ENCODE measurements around the gene SPTBN1. TPM values are rescaled to one million over a fixed set of nuclear protein-coding genes. Genes with fewer than 3 reads are reported as not detected.
A peak's percentile ranks its signal among the peaks of the same experiment; 100 is the strongest.

The SPTBN1 gene
- total RNA-seq, 2 experiments from 2014 or later, result 87.0 to 88.3 TPM

DNA sequence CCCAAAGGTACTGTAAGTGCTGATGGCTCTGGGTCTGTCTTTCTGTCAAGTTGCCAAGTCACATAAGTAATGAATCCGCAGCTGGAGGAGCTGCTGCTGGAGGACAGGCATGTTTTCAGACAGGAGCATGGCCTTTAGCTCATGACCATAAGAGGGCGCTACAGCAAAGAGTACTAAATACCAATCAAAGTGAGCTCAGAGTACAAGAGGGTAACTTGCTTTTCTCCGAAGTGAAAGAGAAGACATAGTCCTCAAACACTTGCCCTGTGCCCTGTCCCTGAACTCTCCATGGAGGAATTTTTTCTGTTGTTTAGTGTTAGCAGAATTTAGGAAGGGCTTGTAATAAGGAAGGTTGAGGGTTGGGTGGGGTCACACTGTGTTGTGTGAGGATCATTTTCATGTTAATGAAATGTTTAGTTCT lies 209.3 kb downstream of the SPTBN1 start:
- H3K9me3 Mint-ChIP-seq, result no peaks in the 10 kb centered on the region
- H3K27ac Mint-ChIP-seq, result peak overlapping the region; percentile 34
- H3K27me3 Mint-ChIP-seq, result no peaks in the 10 kb centered on the region
- peaks cover 19% of the 10 kb centered on the region for H3K36me3 Mint-ChIP-seq
- peak; percentile 34 for DNase-seq
- peaks cover 8% of the 10 kb centered on the region for H3K4me1 Mint-ChIP-seq
- no peak overlapping the region for H3K4me3 Mint-ChIP-seq

- H3K4me3 Mint-ChIP-seq, result no peak overlapping the region
- H3K27ac Mint-ChIP-seq, result peak overlapping the region; percentile 57
- H3K9me3 Mint-ChIP-seq, result no peaks in the 10 kb centered on the region
- DNase-seq, result no peak
- H3K4me1 Mint-ChIP-seq, result peaks cover 8% of the 10 kb centered on the region
- H3K27me3 Mint-ChIP-seq, result no peaks in the 10 kb centered on the region
- peaks cover 17% of the 10 kb centered on the region for H3K36me3 Mint-ChIP-seq
Measured at GRCh38 chr2:54666131-54666633, 210.1 kb downstream of the SPTBN1 start.

DNA sequence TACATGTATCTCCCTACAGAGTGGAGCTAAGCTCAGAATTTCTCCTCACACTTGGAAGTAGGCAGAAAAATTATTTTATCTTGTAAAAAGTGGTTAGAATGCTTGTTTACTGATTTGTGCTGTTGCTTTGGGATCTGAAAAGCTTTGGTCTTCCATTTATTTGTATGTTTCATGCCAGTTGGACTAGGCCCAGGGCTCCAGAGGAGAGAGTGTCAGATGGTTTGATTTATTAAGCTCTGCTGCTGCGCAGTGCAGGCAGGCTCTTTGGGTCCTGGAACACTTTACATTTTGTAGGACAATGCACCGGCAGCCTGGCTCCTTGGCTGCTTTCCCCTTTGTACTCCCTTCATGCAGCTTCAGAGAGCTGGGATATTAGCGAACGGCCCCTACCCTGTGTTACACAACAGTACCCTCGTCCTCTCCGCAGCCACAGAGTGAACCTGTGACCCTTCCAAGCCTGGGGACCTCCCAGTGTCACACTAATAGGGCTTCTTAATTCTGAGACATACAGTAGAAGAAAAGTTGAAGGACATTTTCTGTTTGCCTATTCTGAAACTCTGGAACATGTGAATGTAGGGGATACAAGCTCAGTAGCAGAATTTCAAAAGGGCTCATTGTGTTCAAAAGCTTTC lies 210.6 kb downstream of the SPTBN1 start:
- Mint-ChIP-seq H3K4me3 (no peak overlapping the region), H3K4me1 (peaks cover 8% of the 10 kb centered on the region), H3K27ac (peak overlapping the region; percentile 57), H3K27me3 (no peaks in the 10 kb centered on the region), H3K9me3 (no peaks in the 10 kb centered on the region), H3K36me3 (peaks cover 17% of the 10 kb centered on the region)
- DNase-seq, result no peak

DNA sequence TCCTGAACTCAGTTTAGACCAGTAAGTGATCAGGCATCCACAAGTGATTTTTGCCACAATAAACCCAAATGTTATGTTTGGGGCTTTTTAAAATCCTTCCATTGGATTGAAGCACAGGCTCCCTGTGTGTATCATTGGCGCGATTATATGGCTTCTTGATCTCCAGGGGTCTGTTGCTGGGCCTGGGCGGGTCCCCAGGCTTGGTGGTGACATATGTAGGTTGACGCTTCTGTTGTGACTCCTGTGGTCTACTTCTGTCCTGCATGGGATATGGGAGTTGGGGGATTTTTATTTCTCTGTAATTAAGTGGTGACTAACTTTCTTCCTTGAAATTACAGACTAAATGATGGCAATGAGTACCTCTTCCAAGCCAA lies 211.1 kb downstream of the SPTBN1 start:
- no peaks in the 10 kb centered on the region for H3K27me3 Mint-ChIP-seq
- no peak overlapping the region for H3K4me3 Mint-ChIP-seq
- H3K36me3 Mint-ChIP-seq, result peaks cover 17% of the 10 kb centered on the region
- DNase-seq, result no peak
- peaks cover 8% of the 10 kb centered on the region for H3K4me1 Mint-ChIP-seq
- H3K27ac Mint-ChIP-seq, result no peak overlapping the region
- H3K9me3 Mint-ChIP-seq, result no peaks in the 10 kb centered on the region

DNA sequence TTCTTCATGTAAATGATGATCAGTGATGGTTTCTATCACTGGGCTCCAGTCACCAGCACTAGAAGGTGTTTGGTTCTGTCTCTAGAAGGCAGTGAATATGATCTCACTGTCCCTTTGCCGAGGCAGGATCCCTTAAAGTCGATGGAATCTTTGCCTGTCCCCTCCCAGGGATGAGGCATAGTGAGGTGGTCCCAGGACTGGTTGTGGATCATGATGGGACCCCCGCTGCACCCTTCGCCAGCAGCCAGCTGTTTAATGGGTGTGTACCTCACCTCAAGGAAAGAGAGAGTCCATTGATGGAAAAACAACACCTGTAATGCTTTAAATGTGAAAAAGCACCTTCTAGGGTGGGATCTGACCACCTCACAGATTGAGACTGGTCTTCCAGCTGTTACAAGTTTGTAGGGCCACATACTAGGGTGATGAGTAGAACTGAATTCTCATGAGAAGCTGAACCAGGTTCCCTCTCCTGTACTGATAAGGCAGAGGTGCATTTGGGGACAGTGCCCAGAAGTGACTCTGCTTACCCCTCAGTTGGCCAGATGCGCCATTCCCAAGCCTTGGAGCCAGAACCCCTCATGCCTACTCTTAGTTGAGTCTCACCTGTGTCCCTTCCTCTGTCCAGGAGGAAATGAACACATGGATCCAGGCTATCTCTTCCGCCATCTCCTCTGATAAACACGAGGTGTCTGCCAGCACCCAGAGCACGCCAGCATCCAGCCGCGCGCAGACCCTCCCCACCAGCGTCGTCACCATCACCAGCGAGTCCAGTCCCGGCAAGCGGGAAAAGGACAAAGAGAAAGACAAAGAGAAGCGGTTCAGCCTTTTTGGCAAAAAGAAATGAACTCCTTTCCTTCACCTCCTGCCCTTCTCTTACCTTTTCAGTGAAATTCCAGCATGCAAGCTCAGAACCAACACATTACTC lies 211.9 kb downstream of the SPTBN1 start:
- no peak for DNase-seq
- Mint-ChIP-seq H3K27me3 (no peaks in the 10 kb centered on the region), H3K9me3 (no peaks in the 10 kb centered on the region), H3K4me3 (no peak overlapping the region), H3K27ac (no peak overlapping the region), H3K4me1 (peaks cover 14% of the 10 kb centered on the region), H3K36me3 (peaks cover 17% of the 10 kb centered on the region)

GRCh38 chr2:54668711-54669110 lies 212.6 kb downstream of the SPTBN1 start:
- no peak for DNase-seq
- H3K27me3 Mint-ChIP-seq, result no peaks in the 10 kb centered on the region
- no peak overlapping the region for H3K27ac Mint-ChIP-seq
- H3K9me3 Mint-ChIP-seq, result no peaks in the 10 kb centered on the region
- peaks cover 20% of the 10 kb centered on the region for H3K4me1 Mint-ChIP-seq
- no peak overlapping the region for H3K4me3 Mint-ChIP-seq
- peaks cover 16% of the 10 kb centered on the region for H3K36me3 Mint-ChIP-seq

DNA sequence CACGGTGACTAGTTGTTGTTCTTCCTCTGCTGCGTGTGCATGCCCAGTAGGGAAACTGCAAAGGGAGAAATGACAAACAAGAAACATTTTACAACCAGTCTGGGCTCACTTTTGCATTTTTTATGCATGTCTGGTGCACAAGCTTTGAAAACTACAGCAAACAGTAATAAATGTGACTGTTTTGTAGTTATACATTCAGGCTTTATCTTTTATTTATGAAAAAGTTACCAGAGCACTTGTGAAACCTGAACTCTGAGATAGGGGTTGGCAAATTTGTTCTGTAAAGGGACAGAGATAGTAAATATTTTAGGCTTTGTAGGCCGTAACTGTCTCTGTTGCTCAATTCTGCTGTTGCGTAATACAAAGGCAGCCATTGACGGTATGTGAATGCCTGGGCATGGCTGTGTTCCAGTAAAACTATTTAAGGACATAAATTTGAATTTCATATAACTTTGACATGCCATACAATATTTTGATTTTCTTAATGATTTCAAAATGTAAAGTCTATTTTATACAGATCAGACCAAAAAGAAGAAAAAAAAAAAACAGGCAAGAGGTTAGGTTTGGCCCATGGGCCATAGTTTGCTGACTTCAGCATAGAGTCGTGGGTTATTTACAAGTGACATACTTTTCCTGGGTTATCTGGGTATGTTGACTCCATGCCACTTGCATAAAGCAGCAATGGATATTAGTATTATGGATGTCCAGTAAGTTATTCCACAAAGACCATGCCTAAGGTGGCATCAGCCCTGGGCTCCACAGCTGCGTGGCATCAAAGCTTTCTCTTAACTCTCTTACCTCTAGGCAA lies 213.8 kb downstream of the SPTBN1 start:
- H3K27ac Mint-ChIP-seq, result no peak overlapping the region
- peaks cover 13% of the 10 kb centered on the region for H3K36me3 Mint-ChIP-seq
- no peaks in the 10 kb centered on the region for H3K9me3 Mint-ChIP-seq
- no peak for DNase-seq
- peaks cover 25% of the 10 kb centered on the region for H3K4me1 Mint-ChIP-seq
- no peaks in the 10 kb centered on the region for H3K27me3 Mint-ChIP-seq
- no peak overlapping the region for H3K4me3 Mint-ChIP-seq

GRCh38 chr2:54670485-54671009 lies 214.4 kb downstream of the SPTBN1 start:
- no peaks in the 10 kb centered on the region for H3K9me3 Mint-ChIP-seq
- no peak overlapping the region for H3K27ac Mint-ChIP-seq
- H3K4me1 Mint-ChIP-seq, result peaks cover 24% of the 10 kb centered on the region
- no peak overlapping the region for H3K4me3 Mint-ChIP-seq
- peaks cover 10% of the 10 kb centered on the region for H3K36me3 Mint-ChIP-seq
- no peak for DNase-seq
- H3K27me3 Mint-ChIP-seq, result peaks cover 4% of the 10 kb centered on the region

DNA sequence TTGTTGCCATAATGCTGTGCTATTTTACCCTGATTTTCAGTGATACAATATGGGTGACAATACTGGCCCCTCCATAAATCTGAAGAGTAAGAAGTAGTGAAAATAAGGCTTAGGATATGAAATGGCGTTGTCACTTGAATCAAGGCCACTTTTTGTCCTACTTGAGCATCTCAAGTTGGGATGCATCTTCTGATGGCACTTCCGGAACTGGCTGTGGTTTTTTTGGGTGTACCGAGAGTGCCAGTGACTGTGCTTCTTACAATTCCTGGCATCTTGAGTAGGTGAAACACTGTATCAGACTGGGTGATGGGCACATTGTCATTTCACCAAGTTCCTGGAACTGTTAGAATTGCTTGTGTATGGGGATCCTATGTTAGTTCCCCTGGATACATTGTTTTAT lies 214.9 kb downstream of the SPTBN1 start:
- H3K4me1 Mint-ChIP-seq, result peaks cover 23% of the 10 kb centered on the region
- H3K27ac Mint-ChIP-seq, result no peak overlapping the region
- no peaks in the 10 kb centered on the region for H3K9me3 Mint-ChIP-seq
- H3K4me3 Mint-ChIP-seq, result no peak overlapping the region
- H3K36me3 Mint-ChIP-seq, result peaks cover 9% of the 10 kb centered on the region
- peaks cover 9% of the 10 kb centered on the region for H3K27me3 Mint-ChIP-seq
- no peak for DNase-seq

DNA sequence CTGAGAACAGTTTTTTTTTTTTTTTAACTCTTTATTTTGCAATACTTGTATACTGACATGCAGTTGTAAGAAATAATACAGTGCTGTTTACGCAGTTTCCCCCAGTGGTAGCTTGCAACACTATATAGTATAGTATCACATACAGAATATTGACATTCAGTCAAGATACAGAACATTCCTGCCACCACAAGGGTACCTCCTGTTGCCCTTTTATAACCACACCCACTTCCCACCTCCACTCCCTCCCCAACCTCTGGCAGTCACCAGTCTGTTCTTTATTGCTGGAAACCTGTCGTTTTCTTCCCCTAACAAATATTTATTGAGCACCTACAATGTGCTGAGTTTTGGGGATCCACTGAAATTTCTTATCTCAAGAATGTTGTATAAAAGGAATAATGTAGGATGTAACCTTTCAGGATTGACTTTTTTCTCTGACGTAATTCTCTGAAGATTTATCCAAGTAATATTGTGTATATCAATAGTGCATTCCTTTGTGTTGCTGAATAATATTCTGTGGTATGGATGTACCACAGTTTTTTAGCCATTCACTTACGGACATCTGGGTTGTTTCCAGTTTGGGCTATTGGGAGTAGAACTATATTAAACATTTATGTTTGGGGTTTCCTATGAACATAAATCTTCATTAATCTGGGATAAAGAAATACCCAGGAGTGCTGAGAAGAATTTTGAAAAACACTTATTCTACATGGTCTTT lies 215.9 kb downstream of the SPTBN1 start:
- DNase-seq, result no peak
- Mint-ChIP-seq H3K4me1 (peaks cover 17% of the 10 kb centered on the region), H3K27me3 (peaks cover 16% of the 10 kb centered on the region), H3K27ac (no peak overlapping the region), H3K9me3 (no peaks in the 10 kb centered on the region), H3K4me3 (no peak overlapping the region), H3K36me3 (peaks cover 9% of the 10 kb centered on the region)

DNA sequence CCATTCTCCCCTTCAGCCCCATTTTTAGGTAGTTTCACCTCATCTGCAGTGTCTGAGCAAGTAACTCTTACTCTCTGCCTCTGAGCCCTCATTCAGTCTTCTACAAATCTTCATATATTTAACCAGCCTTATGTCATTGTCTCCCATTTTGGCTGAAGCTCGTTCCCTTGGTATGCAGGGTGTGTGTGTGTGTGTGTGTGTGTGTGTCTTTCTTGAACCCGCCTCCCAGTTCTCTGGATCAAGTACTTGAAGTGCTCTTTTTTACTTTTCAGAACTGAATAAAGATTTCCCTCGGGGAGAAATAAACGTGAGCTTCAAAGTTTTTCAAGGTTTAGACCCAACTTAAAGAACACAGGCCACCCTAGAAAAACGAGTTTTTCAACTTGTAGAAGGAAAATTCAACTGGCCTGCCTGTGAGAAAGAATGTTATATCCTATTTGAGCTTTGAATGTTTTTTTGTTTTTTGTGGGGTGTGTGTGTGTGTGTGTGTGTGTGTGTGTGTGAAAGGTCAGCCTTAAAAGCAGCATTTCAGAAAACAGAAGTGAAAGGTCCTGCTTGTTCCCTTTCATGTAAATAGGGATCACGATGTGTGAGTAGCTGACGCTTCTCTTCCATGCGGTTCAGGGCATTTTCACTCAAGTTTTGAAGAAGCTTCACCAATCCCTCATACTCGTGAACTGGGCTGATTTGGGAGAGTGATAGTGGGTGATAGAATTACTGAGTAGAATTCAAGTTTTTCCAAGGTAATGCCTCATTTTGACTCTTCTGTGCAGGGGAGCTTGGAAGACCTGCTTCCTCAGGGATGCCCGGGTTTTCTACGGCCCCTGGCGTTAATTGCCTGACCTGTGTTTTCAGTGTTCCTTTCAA lies 216.7 kb downstream of the SPTBN1 start:
- H3K4me3 Mint-ChIP-seq, result no peak overlapping the region
- peak overlapping the region; percentile 65 for H3K27ac Mint-ChIP-seq

DNA sequence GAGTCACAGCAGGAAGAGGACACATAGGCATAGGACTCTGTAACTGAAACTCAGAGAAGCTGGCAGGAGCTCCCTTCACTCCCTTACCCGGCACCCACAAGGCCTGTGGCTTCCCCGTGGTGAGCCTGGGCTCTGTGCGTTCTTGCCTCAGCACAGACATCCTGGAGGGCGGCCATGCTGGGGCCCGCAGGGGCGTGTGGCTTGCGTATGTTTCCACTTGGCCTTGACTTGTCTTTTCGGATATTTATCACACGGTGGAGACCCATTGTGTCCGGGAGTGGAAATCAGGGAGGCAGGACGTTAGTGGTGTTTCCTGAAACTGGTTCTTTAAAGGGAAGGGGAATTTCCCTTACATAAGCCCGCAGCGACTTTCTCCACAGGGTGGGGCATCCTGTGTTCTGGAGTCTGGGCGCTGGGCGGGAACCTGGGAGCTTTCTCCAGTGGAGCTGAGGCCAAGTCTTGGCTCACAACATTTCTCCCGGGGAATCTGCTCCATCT lies 217.4 kb downstream of the SPTBN1 start:
- Mint-ChIP-seq H3K36me3 (peaks cover 5% of the 10 kb centered on the region), H3K4me3 (no peak overlapping the region), H3K27me3 (peaks cover 24% of the 10 kb centered on the region), H3K27ac (peak overlapping the region; percentile 65), H3K4me1 (peaks cover 17% of the 10 kb centered on the region), H3K9me3 (no peaks in the 10 kb centered on the region)
- peak; percentile 69 for DNase-seq

More for the DNA sequence above, 216.7 kb downstream of the SPTBN1 start:
- H3K36me3 Mint-ChIP-seq, result peaks cover 9% of the 10 kb centered on the region
- no peak for DNase-seq
- no peaks in the 10 kb centered on the region for H3K9me3 Mint-ChIP-seq
- H3K27me3 Mint-ChIP-seq, result peaks cover 23% of the 10 kb centered on the region
- H3K4me1 Mint-ChIP-seq, result peaks cover 17% of the 10 kb centered on the region

DNA sequence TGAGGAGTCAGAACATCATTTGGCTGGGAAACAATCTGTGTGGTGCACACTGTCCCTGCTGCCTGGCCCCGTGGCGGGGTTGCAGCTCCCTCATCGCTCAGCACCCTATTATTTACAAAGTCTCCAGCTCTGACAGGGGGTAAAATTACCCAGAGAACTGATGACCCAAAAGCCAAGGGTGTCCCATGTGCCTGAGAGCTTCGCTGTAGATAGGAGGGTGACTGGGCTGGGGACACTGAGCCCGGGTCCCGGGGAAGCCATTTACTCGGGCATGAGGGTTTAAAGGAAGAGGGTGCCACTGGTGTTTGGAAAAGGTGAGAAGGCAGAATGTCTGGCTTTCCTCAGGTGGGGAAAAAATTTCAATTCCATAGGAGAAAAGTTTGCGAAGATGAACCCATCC lies 219.2 kb downstream of the SPTBN1 start:
- no peak overlapping the region for H3K4me3 Mint-ChIP-seq
- peaks cover 38% of the 10 kb centered on the region for H3K27me3 Mint-ChIP-seq
- peaks cover 23% of the 10 kb centered on the region for H3K4me1 Mint-ChIP-seq
- no peak for DNase-seq
- H3K27ac Mint-ChIP-seq, result no peak overlapping the region
- H3K9me3 Mint-ChIP-seq, result no peaks in the 10 kb centered on the region
- H3K36me3 Mint-ChIP-seq, result peaks cover 2% of the 10 kb centered on the region

Data from activated naive CD8-positive, alpha-beta T cell treated with anti-CD3 and anti-CD28 coated beads for 36 hours (primary cell).